SU-DHL-6 (cell line): ENCODE results near the gene FSIP1.

Experiments
- H2AFZ ChIP-seq: fragments of 200-600 bp; sonication (generic); 2 replicates; pipeline ENCODE4 v1.6.1; 2014; ENCODE audit warnings: low read depth, mild to moderate bottlenecking, moderate library complexity, mixed read lengths, antibody characterized with exemption, low read length; ENCODE audit not compliant: severe bottlenecking
- H3F3A ChIP-seq: fragments of 200-600 bp; shearing (Covaris generic); 2 replicates; pipeline ENCODE4 v1.6.0; 2016; ENCODE audit warnings: antibody characterized with exemption, mild to moderate bottlenecking; ENCODE audit not compliant: insufficient read depth
- H3K27ac ChIP-seq: fragments of 200-600 bp; sonication (generic); 2 replicates; pipeline ENCODE4 v1.5.1; 2016; ENCODE audit warnings: low read depth, mild to moderate bottlenecking, low read length, moderate library complexity, mixed read lengths
- H3K27me3 ChIP-seq: fragments of 200-600 bp; sonication (generic), shearing (Covaris generic); 2 replicates; pipeline ENCODE4 v1.6.0; 2014; ENCODE audit warnings: mild to moderate bottlenecking, low read length
- H3K36me3 ChIP-seq: fragments of 200-600 bp; sonication (generic); 2 replicates; pipeline ENCODE4 v1.6.1; 2014; ENCODE audit warnings: mild to moderate bottlenecking, low read length, mixed read lengths
- H3K4me2 ChIP-seq: fragments of 300-600, 200-600 bp; shearing (Covaris generic), sonication (generic); 2 replicates; pipeline ENCODE4 v1.6.0; 2014; ENCODE audit warnings: low read length, low read depth, mild to moderate bottlenecking; ENCODE audit not compliant: poor library complexity, severe bottlenecking
- H3K4me3 ChIP-seq: fragments of 200-600 bp; sonication (generic); 2 replicates; pipeline ENCODE4 v1.5.1; 2014; ENCODE audit warnings: antibody characterized with exemption, low read length, mild to moderate bottlenecking, mixed read lengths; ENCODE audit not compliant: insufficient read depth, poor library complexity, severe bottlenecking
- H3K79me2 ChIP-seq: fragments of 200-600 bp; sonication (generic); 2 replicates; pipeline ENCODE4 v1.6.1; 2014; ENCODE audit warnings: mild to moderate bottlenecking, low read length, moderate library complexity; ENCODE audit not compliant: insufficient read depth
- H3K9ac ChIP-seq: fragments of 200-600 bp; sonication (generic); 2 replicates; pipeline ENCODE4 v1.7.0; 2014; ENCODE audit warnings: mild to moderate bottlenecking, low read length
- H3K9me2 ChIP-seq: fragments of 200-600 bp; sonication (generic); replicated peaks from 2 replicates; pipeline ENCODE4 v1.6.1; 2014; ENCODE audit warnings: low read length; ENCODE audit not compliant: insufficient read depth
- H3K9me3 ChIP-seq: fragments of 200-600 bp; sonication (generic); 2 replicates; pipeline ENCODE4 v1.6.1; 2014; ENCODE audit warnings: low read length, mixed read lengths; ENCODE audit not compliant: insufficient read depth
- H4K20me1 ChIP-seq: fragments of 200-600 bp; sonication (generic); 2 replicates; pipeline ENCODE4 v1.6.1; 2014; ENCODE audit warnings: low read depth, mild to moderate bottlenecking, antibody characterized with exemption, low read length, moderate library complexity, mixed read lengths
- EZH2phosphoT487 ChIP-seq: fragments of 200-600 bp; sonication (generic), shearing (Covaris generic); conservative IDR thresholded peaks from 2 replicates; pipeline ENCODE4 v1.6.1; 2018; ENCODE audit warnings: mild to moderate bottlenecking, antibody characterized with exemption, low read length, moderate library complexity, mixed read lengths
- TF ChIP-seq, protein P1 (sequence below): fragments of 200-600 bp; sonication (generic); IDR thresholded peaks from one replicate; pipeline ENCODE4 v1.5.1; 2017; ENCODE audit warnings: antibody characterized with exemption, mild to moderate bottlenecking, low read length, moderate library complexity; ENCODE audit not compliant: insufficient read depth, poor library complexity, severe bottlenecking

FSIP1 gene

DNA sequence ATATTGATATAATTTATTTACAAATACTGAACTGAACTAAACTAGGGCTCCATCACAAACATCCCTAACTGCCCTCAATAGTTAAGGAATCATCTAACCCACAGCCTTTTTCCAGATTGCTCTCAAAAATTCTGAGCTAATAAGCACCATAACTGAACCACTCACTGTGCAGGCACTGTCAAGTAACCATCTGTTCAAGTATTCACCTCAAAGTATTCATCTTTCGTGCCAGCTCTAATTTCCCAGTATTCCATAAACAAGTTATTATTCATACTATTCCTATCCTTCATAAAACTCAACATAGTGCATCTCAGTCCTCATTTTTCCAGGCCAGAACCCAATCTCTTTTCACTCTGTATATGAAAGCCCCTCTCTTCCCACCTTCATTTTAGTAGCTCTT, 160.7 kb downstream of the FSIP1 start:
- no peak for TF ChIP-seq EZH2phosphoT487
- TF ChIP-seq, protein P1, sequence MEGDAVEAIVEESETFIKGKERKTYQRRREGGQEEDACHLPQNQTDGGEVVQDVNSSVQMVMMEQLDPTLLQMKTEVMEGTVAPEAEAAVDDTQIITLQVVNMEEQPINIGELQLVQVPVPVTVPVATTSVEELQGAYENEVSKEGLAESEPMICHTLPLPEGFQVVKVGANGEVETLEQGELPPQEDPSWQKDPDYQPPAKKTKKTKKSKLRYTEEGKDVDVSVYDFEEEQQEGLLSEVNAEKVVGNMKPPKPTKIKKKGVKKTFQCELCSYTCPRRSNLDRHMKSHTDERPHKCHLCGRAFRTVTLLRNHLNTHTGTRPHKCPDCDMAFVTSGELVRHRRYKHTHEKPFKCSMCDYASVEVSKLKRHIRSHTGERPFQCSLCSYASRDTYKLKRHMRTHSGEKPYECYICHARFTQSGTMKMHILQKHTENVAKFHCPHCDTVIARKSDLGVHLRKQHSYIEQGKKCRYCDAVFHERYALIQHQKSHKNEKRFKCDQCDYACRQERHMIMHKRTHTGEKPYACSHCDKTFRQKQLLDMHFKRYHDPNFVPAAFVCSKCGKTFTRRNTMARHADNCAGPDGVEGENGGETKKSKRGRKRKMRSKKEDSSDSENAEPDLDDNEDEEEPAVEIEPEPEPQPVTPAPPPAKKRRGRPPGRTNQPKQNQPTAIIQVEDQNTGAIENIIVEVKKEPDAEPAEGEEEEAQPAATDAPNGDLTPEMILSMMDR = no peak
- H3K9me3 ChIP-seq = no peaks in the 10 kb centered on the region
- H4K20me1 ChIP-seq = no peaks in the 10 kb centered on the region
- H3K4me3 ChIP-seq = no peak overlapping the region
- H3K79me2 ChIP-seq = no peaks in the 10 kb centered on the region
- H3K9ac ChIP-seq = no peak overlapping the region
- H3K4me2 ChIP-seq = no peak overlapping the region
- H3K27me3 ChIP-seq = no peaks in the 10 kb centered on the region
- H3K36me3 ChIP-seq = no peaks in the 10 kb centered on the region
- no peak overlapping the region for H2AFZ ChIP-seq
- no peak overlapping the region for H3K27ac ChIP-seq
- no peaks in the 10 kb centered on the region for H3K9me2 ChIP-seq
- no peaks in the 10 kb centered on the region for H3F3A ChIP-seq

DNA sequence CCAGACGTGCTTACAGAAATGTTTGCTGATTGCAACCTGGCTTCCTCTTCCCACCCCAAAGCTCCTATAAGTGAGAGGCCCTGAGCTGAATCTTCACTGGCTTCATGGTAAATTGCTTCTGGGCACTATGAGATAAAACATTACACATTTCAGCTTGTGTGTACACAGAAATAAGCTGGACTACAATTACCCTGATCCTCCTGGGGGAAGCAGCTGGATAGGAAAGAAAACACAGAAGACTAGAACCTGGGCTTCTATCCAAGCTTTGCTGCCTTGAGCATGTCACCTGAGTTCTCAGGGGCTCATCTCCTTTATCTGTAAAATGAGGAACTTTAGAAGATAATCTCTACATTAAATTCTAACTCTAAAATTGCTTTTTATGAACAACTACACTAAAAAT, 161.4 kb downstream of the FSIP1 start:
- H3K9ac ChIP-seq = no peak overlapping the region
- no peaks in the 10 kb centered on the region for H3K9me3 ChIP-seq
- H4K20me1 ChIP-seq = no peaks in the 10 kb centered on the region
- no peaks in the 10 kb centered on the region for H3K79me2 ChIP-seq
- no peaks in the 10 kb centered on the region for H3F3A ChIP-seq
- H3K27ac ChIP-seq = no peak overlapping the region
- no peak overlapping the region for H3K4me2 ChIP-seq
- H3K27me3 ChIP-seq = no peaks in the 10 kb centered on the region
- TF ChIP-seq, protein P1 = no peak
- no peak for TF ChIP-seq EZH2phosphoT487
- no peak overlapping the region for H2AFZ ChIP-seq
- no peaks in the 10 kb centered on the region for H3K36me3 ChIP-seq
- H3K4me3 ChIP-seq = no peak overlapping the region
- no peaks in the 10 kb centered on the region for H3K9me2 ChIP-seq

DNA sequence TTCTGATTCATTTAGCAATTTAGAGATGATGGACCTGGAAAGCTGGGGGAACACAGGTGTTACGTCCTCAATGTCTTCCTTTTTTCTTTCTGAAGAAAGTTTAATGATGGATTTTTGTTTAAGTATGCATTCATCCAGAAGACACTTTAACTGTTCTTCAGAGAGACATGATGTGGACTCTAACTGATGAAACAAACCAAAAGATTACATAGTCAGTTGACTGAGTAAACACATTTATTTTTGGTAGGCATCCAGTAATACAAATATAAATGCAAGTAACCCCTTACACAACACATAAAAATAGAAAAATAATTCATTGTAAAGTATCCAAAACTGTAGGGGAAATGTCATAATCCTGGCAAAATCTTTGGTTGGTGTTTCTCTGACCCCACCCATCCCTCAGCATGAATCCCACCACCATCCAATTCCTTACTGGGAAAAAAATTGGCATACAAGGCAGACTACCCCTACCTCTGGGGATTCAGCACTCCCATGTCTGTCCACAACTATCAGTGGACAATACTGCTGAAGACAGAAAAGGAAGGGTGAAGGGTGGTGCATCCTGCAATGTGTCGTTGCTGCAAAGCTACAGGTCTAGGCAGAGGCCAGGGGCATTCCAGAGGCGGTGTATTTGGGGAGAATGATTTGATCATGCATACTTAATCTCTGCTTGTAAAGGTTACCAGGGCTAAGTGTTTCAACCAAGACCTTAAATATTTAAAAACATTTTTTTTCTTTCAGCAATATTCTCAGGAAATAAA, 164.4 kb downstream of the FSIP1 start:
- no peak for TF ChIP-seq EZH2phosphoT487
- TF ChIP-seq, protein P1 = no peak
- no peak overlapping the region for H3K9ac ChIP-seq
- no peaks in the 10 kb centered on the region for H3K27me3 ChIP-seq
- H3K79me2 ChIP-seq = no peaks in the 10 kb centered on the region
- H3K9me2 ChIP-seq = no peaks in the 10 kb centered on the region
- H3K4me3 ChIP-seq = no peak overlapping the region
- H3K36me3 ChIP-seq = no peaks in the 10 kb centered on the region
- no peaks in the 10 kb centered on the region for H3F3A ChIP-seq
- H3K9me3 ChIP-seq = no peaks in the 10 kb centered on the region
- no peak overlapping the region for H3K27ac ChIP-seq
- H3K4me2 ChIP-seq = no peak overlapping the region
- no peaks in the 10 kb centered on the region for H4K20me1 ChIP-seq
- no peak overlapping the region for H2AFZ ChIP-seq
